ENCODE results near the gene PBX4.
"Not testable (repeated sequence)": the region's sequence is repeated elsewhere in the genome, so short reads cannot be mapped to it uniquely, and the experiment has no call there.

PBX4 gene

DNA sequence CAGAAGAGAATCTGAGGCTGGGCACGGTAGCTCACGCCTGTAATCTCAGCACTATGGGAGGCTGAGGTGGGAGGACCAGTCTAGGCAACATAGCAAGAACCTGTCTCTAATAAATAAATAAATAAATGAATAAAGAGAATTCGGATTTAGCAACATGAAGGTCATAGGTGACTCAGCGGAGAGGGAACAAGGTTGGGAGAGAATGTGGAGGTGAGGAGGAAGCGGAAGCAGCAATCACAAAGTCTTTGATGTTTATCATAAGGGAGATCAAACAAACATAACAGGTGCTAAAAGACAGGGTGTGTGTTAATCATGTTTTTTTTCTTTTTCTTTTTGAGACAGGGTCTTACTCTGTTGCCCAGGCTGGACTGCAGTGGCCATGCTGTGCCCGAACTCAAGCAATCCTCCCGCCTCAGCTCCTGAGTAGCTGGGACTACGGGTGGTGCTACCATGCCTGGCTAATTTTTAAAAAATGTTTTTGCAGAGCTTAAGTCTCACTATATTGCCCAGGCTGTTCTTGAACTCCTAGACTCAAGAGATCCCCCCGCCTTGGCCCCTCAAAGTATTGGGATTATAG lies 16.3 kb downstream of the PBX4 start:
- Histone ChIP-seq H3K4me3 (ENCODE audit: low read depth, low read length) (no peak overlapping the region), H3K79me2 (ENCODE audit: control insufficient read depth, insufficient read depth, low read length, unreplicated experiment) (no peaks in the 10 kb centered on the region), H3K4me1 (ENCODE audit: control insufficient read depth, insufficient read depth, low read length, unreplicated experiment) (peaks cover 6% of the 10 kb centered on the region)

DNA sequence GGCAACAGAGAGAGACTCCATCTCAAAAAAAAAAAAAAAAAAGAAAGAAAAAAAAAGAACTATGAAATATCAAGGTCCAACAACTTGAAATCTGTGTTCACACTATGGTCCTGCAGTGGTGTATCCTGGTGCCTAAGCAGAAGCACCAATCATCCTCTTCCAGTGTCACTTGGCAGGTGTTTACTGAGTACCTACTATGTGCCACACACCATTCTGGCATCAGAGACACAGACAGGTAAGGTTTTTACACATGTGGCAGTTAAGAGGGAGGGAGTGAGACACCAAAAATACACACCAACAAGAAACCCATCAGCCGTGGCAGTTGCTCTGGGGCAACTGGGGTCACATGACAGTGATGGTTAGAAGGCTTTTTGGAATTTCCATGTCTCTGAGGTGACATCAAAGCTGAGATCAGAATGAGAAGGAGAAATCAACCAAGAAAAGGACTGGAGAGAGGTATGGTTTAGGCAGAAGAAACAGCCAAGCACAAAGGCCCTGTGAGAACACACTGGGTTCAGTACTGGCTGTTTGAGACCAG lies 17.6 kb downstream of the PBX4 start:
- Histone ChIP-seq H2AFZ (ENCODE audit: low read length, unreplicated experiment) (no peak overlapping the region), H3K36me3 (ENCODE audit: insufficient read depth, low read length) (no peaks in the 10 kb centered on the region), H3K4me3 (ENCODE audit: low read depth, low read length) (no peak overlapping the region), H3K79me2 (ENCODE audit: control insufficient read depth, insufficient read depth, low read length, unreplicated experiment) (no peaks in the 10 kb centered on the region), H3K27ac (ENCODE audit: low read depth, low read length) (no peak overlapping the region), H3K4me1 (ENCODE audit: control insufficient read depth, insufficient read depth, low read length, unreplicated experiment) (peaks cover 2% of the 10 kb centered on the region), H3K27me3 (ENCODE audit: insufficient read depth, low read length) (no peaks in the 10 kb centered on the region)

More for the DNA sequence above, 16.3 kb downstream of the PBX4 start:
- no peak overlapping the region for H3K27ac ChIP-seq (ENCODE audit: low read depth, low read length)
- H2AFZ ChIP-seq (ENCODE audit: low read length, unreplicated experiment), result no peak overlapping the region
- no peaks in the 10 kb centered on the region for H3K27me3 ChIP-seq (ENCODE audit: insufficient read depth, low read length)
- no peaks in the 10 kb centered on the region for H3K36me3 ChIP-seq (ENCODE audit: insufficient read depth, low read length)

DNA sequence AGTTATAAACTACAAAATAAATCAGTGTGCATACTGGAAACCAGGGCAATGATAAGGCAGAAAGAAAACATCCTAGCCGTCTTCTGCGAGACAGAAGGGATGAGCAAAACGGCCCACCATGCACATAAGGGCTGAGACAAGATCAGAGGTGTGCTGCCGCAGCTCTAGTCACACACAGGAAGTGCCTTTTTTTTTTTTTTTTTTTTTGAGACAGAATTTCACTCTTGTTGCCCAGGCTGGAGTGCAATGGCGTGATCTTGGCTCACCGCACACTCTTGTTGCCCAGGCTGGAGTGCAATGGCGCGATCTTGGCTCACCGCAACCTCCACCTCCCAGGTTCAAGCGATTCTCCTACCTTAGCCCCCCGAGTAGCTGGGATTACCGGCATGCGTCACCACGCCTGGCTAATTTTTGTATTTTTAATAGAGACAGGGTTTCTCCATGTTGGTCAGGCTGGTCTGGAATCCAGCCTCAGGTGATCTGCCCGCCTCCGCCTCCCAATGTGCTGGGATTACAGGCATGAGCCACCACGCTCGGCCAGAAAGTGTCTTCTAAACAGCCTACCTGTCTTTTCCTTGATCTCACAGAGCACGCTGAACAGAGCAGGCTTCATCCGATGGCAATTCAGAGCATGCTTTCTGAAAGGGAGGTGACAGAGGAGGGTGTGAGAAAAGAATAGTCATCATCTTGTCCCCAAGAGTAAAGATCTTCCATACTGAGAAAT lies 19.6 kb downstream of the PBX4 start:
- H3K4me1 ChIP-seq (ENCODE audit: control insufficient read depth, insufficient read depth, low read length, unreplicated experiment); H2AFZ ChIP-seq (ENCODE audit: low read length, unreplicated experiment); H3K4me3 ChIP-seq (ENCODE audit: low read depth, low read length); H3K36me3 ChIP-seq (ENCODE audit: insufficient read depth, low read length); H3K79me2 ChIP-seq (ENCODE audit: control insufficient read depth, insufficient read depth, low read length, unreplicated experiment); H3K27ac ChIP-seq (ENCODE audit: low read depth, low read length); H3K27me3 ChIP-seq (ENCODE audit: insufficient read depth, low read length): not testable (repeated sequence)

DNA sequence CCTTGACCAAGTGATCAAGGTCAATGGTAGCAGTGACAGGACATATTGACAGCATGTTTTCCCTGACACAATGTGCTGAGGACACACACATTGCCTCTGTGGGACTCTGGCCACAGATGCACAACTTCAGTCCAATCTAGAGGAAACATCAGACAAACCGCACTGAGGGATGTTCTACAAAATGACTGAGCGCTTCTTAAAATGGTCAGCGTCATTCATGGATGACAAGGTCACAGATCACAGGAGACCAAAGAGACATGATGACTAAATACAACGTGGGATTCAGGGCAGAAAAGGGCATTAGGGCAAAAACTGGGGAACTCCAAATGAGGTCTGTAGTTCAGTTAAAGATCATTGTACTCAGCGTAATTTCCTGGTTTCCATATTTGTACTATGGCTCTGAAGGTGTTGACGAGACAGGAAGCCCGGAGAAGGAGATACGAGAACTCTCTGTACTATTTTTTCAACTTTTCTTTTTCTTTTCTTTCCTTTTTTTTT lies 20.6 kb downstream of the PBX4 start:
- H2AFZ ChIP-seq (ENCODE audit: low read length, unreplicated experiment), result no peak overlapping the region
- H3K36me3 ChIP-seq (ENCODE audit: insufficient read depth, low read length), result no peaks in the 10 kb centered on the region
- H3K4me1 ChIP-seq (ENCODE audit: control insufficient read depth, insufficient read depth, low read length, unreplicated experiment), result peaks cover 9% of the 10 kb centered on the region
- no peaks in the 10 kb centered on the region for H3K79me2 ChIP-seq (ENCODE audit: control insufficient read depth, insufficient read depth, low read length, unreplicated experiment)
- no peak overlapping the region for H3K4me3 ChIP-seq (ENCODE audit: low read depth, low read length)
- H3K27me3 ChIP-seq (ENCODE audit: insufficient read depth, low read length), result no peaks in the 10 kb centered on the region
- no peak overlapping the region for H3K27ac ChIP-seq (ENCODE audit: low read depth, low read length)

DNA sequence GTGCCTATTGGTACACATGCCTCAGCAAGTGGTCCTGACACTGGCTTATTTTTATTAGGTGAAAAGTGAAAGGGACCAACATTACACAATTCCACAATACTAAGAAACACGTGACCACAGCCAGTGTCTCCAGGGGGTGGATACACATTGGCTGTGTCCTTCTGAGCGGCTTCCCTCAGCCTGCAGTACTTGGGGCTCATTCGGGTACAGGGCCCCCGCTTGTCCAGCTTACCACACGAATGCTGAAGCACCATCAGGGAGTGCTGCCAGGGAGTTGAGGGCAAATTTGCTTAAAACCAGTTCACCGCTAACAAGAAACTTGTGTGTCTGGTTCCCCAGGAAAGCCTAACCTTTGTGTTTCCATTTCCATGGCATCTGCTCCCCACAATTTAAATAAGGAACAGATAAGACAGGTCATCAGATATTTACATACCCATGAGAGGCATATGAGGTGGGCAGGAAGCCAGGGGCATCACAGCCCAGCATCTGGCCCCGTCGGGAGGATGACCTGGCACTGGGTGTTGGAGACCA lies 23.3 kb downstream of the PBX4 start:
- Histone ChIP-seq H3K27ac (ENCODE audit: low read depth, low read length) (peak overlapping the region; percentile 62), H2AFZ (ENCODE audit: low read length, unreplicated experiment) (no peak overlapping the region), H3K27me3 (ENCODE audit: insufficient read depth, low read length) (no peaks in the 10 kb centered on the region), H3K36me3 (ENCODE audit: insufficient read depth, low read length) (no peaks in the 10 kb centered on the region), H3K4me3 (ENCODE audit: low read depth, low read length) (no peak overlapping the region), H3K79me2 (ENCODE audit: control insufficient read depth, insufficient read depth, low read length, unreplicated experiment) (no peaks in the 10 kb centered on the region), H3K4me1 (ENCODE audit: control insufficient read depth, insufficient read depth, low read length, unreplicated experiment) (peaks cover 20% of the 10 kb centered on the region)

DNA sequence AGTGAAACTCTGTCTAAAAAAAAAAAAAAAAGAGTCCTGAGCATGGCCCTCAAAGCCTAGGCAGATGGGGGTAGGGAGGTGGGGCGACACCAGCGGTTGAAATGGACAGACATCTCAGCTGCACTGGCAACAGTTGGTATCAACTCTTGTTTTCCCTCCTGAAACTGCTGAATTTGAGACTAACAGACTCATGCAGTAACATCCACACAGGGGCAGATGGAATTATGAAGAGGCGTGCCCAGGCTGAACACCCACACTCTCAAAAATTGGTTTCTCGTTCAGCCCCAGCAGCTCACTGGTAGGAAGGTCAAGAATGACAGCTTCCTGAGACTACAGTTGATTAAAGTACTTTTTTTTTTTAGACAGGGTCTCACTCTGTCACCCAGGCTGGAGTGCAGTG lies 24.1 kb downstream of the PBX4 start:
- Histone ChIP-seq H3K27me3 (ENCODE audit: insufficient read depth, low read length) (no peaks in the 10 kb centered on the region), H3K36me3 (ENCODE audit: insufficient read depth, low read length) (no peaks in the 10 kb centered on the region), H3K79me2 (ENCODE audit: control insufficient read depth, insufficient read depth, low read length, unreplicated experiment) (no peaks in the 10 kb centered on the region), H2AFZ (ENCODE audit: low read length, unreplicated experiment) (no peak overlapping the region), H3K27ac (ENCODE audit: low read depth, low read length) (no peak overlapping the region), H3K4me1 (ENCODE audit: control insufficient read depth, insufficient read depth, low read length, unreplicated experiment) (peaks cover 20% of the 10 kb centered on the region), H3K4me3 (ENCODE audit: low read depth, low read length) (no peak overlapping the region)

DNA sequence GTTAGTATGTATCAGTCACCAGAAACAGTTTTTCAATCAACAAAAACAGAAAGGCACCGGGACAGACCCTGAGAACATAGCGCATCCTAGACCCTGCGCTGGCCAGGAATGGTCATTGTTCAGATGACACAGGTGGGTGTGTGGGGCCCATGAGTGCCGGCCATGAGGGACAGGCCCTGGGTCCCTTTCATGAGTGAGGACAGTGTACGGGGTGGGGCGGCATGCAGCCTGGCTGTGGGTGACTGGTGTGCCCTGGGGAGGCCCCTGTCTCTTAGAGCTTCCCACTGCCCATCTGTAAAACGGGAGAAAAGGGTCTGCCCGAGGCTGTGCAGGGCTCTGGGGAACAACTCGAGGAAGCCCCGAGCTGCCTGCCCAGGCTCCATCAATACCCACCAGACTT lies 25.8 kb downstream of the PBX4 start:
- H3K79me2 ChIP-seq (ENCODE audit: control insufficient read depth, insufficient read depth, low read length, unreplicated experiment), result no peaks in the 10 kb centered on the region
- H3K4me1 ChIP-seq (ENCODE audit: control insufficient read depth, insufficient read depth, low read length, unreplicated experiment), result peaks cover 20% of the 10 kb centered on the region
- no peak overlapping the region for H3K4me3 ChIP-seq (ENCODE audit: low read depth, low read length)

DNA sequence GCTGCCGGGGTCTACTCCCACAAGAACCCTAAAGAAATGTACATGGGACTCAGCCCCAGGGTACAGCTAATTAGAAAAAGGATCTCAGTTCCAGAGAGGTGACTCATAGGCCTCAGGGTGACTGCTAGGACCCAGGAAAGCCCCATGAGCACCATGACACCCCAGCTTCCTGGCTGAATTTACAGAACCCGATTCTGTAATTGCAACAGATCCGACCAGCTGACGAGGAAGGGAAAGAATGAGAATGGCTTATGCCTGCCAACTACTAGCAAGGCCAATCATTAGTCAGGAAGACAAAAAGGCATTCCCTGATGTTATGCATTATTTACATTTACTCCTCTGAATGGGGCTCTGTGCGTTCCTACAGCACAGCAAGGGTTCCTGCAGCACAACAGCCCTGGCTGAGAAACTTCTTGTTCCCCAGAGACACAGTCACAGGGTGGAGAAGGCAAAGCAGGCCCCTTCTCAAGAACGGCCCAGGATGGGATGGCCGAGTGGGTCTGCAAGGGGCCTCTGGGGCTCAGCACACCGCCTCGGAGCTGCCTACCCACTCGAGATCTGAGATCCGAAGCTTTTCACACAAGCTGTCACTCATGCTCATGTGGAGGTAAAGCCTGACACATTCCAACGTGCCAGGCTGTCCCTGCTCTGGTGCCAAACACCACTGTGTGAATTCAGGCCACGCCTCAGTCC lies 27.2 kb downstream of the PBX4 start:
- Histone ChIP-seq H3K36me3 (ENCODE audit: insufficient read depth, low read length) (no peaks in the 10 kb centered on the region), H3K79me2 (ENCODE audit: control insufficient read depth, insufficient read depth, low read length, unreplicated experiment) (no peaks in the 10 kb centered on the region), H3K4me1 (ENCODE audit: control insufficient read depth, insufficient read depth, low read length, unreplicated experiment) (peaks cover 20% of the 10 kb centered on the region), H3K27me3 (ENCODE audit: insufficient read depth, low read length) (no peaks in the 10 kb centered on the region), H3K27ac (ENCODE audit: low read depth, low read length) (peak overlapping the region; percentile 93), H2AFZ (ENCODE audit: low read length, unreplicated experiment) (peak overlapping the region; percentile 75), H3K4me3 (ENCODE audit: low read depth, low read length) (peak overlapping the region; percentile 53; the same call in 1 of the 2 replicates)

More for the DNA sequence above, 25.8 kb downstream of the PBX4 start:
- H3K27me3 ChIP-seq (ENCODE audit: insufficient read depth, low read length), result no peaks in the 10 kb centered on the region
- no peak overlapping the region for H3K27ac ChIP-seq (ENCODE audit: low read depth, low read length)
- H3K36me3 ChIP-seq (ENCODE audit: insufficient read depth, low read length), result no peaks in the 10 kb centered on the region
- no peak overlapping the region for H2AFZ ChIP-seq (ENCODE audit: low read length, unreplicated experiment)

DNA sequence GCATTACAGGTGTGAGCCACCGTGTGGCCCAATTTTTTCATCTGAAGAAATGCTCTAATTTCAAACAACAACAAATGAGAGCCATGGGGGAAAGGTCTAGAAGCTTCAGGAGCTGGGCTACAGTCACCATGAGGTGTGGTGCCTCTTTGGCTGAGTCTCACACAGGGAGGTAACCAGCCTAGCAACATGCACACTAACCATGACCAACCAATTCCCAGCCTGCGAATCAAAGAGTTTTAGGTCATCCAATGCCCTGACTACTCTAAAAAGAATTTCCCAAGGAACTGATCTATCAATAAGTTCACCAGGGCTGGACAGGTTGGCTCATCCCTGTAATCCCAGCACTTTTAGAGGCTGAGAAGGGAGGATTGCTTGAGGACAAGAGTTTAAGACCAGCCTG lies 29.9 kb downstream of the PBX4 start:
- H2AFZ ChIP-seq (ENCODE audit: low read length, unreplicated experiment), result no peak overlapping the region
- no peaks in the 10 kb centered on the region for H3K79me2 ChIP-seq (ENCODE audit: control insufficient read depth, insufficient read depth, low read length, unreplicated experiment)
- H3K27ac ChIP-seq (ENCODE audit: low read depth, low read length), result no peak overlapping the region
- no peak overlapping the region for H3K4me3 ChIP-seq (ENCODE audit: low read depth, low read length)
- no peaks in the 10 kb centered on the region for H3K27me3 ChIP-seq (ENCODE audit: insufficient read depth, low read length)
- H3K36me3 ChIP-seq (ENCODE audit: insufficient read depth, low read length), result no peaks in the 10 kb centered on the region
- peaks cover 11% of the 10 kb centered on the region for H3K4me1 ChIP-seq (ENCODE audit: control insufficient read depth, insufficient read depth, low read length, unreplicated experiment)

DNA sequence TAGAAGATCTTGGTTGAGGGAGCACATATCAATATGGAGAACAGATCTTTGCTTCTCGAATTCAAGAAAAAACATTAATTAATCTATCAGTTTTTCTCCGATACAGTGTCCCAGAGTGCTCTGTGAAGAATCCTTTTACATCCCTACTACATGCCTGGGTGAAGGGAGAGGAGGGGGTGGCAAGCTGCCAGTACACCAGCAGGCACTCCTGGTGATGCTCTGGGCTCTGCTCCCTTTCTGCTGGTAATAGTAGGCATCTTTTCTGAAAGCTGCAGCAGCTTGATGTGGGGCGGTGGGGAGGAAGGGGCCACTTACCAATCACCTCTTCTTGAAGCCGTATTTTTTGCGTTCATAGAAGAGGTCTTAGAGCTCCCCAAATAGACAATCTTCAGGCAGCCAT lies 30.7 kb downstream of the PBX4 start:
- no peak overlapping the region for H3K27ac ChIP-seq (ENCODE audit: low read depth, low read length)
- no peaks in the 10 kb centered on the region for H3K27me3 ChIP-seq (ENCODE audit: insufficient read depth, low read length)
- H3K4me1 ChIP-seq (ENCODE audit: control insufficient read depth, insufficient read depth, low read length, unreplicated experiment), result peaks cover 11% of the 10 kb centered on the region
- H3K36me3 ChIP-seq (ENCODE audit: insufficient read depth, low read length), result no peaks in the 10 kb centered on the region
- no peak overlapping the region for H3K4me3 ChIP-seq (ENCODE audit: low read depth, low read length)
- no peak overlapping the region for H2AFZ ChIP-seq (ENCODE audit: low read length, unreplicated experiment)
- H3K79me2 ChIP-seq (ENCODE audit: control insufficient read depth, insufficient read depth, low read length, unreplicated experiment), result no peaks in the 10 kb centered on the region

Data from ACC112 (cell line).